ENCODE results near the gene RMND1. TPM values are rescaled to one million over a fixed set of nuclear protein-coding genes. Genes with fewer than 3 reads are reported as not detected.
A peak's percentile ranks its signal among the peaks of the same experiment; 100 is the strongest.

Gene RMND1
- total RNA-seq, 2 experiments from 2014 or later = 6.5 to 7.5 TPM

GRCh38 chr6:151392427-151392826 lies 59.5 kb downstream of the RMND1 start:
- Mint-ChIP-seq H3K4me1 (ENCODE audit: low read depth) (peaks cover 78% of the 10 kb centered on the region), H3K27ac (peak overlapping the region; percentile 98), H3K36me3 (ENCODE audit: low read depth) (peaks cover 39% of the 10 kb centered on the region), H3K4me3 (peak overlapping the region; percentile 99), H3K27me3 (peaks cover 4% of the 10 kb centered on the region), H3K9me3 (no peaks in the 10 kb centered on the region)
- TF ChIP-seq CTCF (IDR thresholded peaks at IDR 0.05) = no peak
- intact Hi-C loops (cut with DNase I, micrococcal nuclease) = loop anchor here in 1 of 2 experiments (2.0 kb wide), 1 partner anchor 14 kb away; no protein-coding TSS in a partner anchor
- ChIA-PET CTCF (interaction anchor here (0.9 to 5.2 kb wide), 3 partner anchors 14 to 58 kb away, joined by 3 to 33 read pairs (median 3); no protein-coding TSS in a partner anchor), POLR2A (interaction anchor here (2.0 to 4.2 kb wide), 3 partner anchors 13 to 59 kb away, joined by 7 to 31 read pairs (median 15); partner anchors contain the start of gene RMND1)
- Histone ChIP-seq H3K4me3 (ENCODE audit: low read length) (peak overlapping the region; percentile 66), H3K27ac (ENCODE audit: low read depth in 1 of 2, low read length in 2 of 2) (peak overlapping the region; percentile 58 to 99), H3K27me3 (ENCODE audit: control insufficient read depth in 1 of 2, insufficient read depth in 2 of 2, low read length in 2 of 2) (no peaks in the 10 kb centered on the region), H3K4me1 (ENCODE audit: insufficient read depth, low read length) (peaks cover 65% of the 10 kb centered on the region), H3K36me3 (ENCODE audit: insufficient read depth, low read length) (peaks cover 4% of the 10 kb centered on the region), H3K9me3 (ENCODE audit: control insufficient read depth in 1 of 2, insufficient read depth in 1 of 2, low read length in 2 of 2) (no peaks in the 10 kb centered on the region)
- ATAC-seq (ENCODE audit: poor library complexity) (no peak), DNase-seq (no peak)

GRCh38 chr6:151391471-151392413 lies 60.2 kb downstream of the RMND1 start, which contains the start of gene ZBTB2:
ZBTB2 (minus strand) TSS chr6:151391559; CDS start chr6:151373637, 17,922 bp downstream.
- Mint-ChIP-seq H3K27me3 (peaks cover 4% of the 10 kb centered on the region), H3K4me3 (peak within 1 kb of the TSS; percentile 99), H3K4me1 (ENCODE audit: low read depth) (peaks cover 78% of the 10 kb centered on the region), H3K9me3 (no peaks in the 10 kb centered on the region), H3K27ac (peak within 1 kb of the TSS; percentile 98), H3K36me3 (ENCODE audit: low read depth) (peaks cover 36% of the 10 kb centered on the region)
- Histone ChIP-seq H3K4me1 (ENCODE audit: insufficient read depth, low read length) (peaks cover 61% of the 10 kb centered on the region), H3K27ac (ENCODE audit: low read depth in 1 of 2, low read length in 2 of 2) (peak within 1 kb of the TSS; percentile 69 to 99), H3K27me3 (ENCODE audit: control insufficient read depth in 1 of 2, insufficient read depth in 2 of 2, low read length in 2 of 2) (no peaks in the 10 kb centered on the region), H3K36me3 (ENCODE audit: insufficient read depth, low read length) (no peaks in the 10 kb centered on the region), H3K9me3 (ENCODE audit: control insufficient read depth in 1 of 2, insufficient read depth in 1 of 2, low read length in 2 of 2) (no peaks in the 10 kb centered on the region), H3K4me3 (ENCODE audit: low read length) (peak within 1 kb of the TSS; percentile 66)
- ChIA-PET POLR2A (interaction anchor here (0.6 to 4.2 kb wide), 9 partner anchors 11 to 883 kb away, joined by 3 to 108 read pairs (median 19); partner anchors contain the start of gene RMND1), CTCF (interaction anchor here (1.3 to 5.2 kb wide), 2 partner anchors 14 kb away, joined by 4 to 33 read pairs; no protein-coding TSS in a partner anchor)
- no peak for TF ChIP-seq CTCF (IDR thresholded peaks at IDR 0.05)
- ATAC-seq (ENCODE audit: poor library complexity) (peak; percentile 16), DNase-seq (peak; percentile 42 to 88 (median 61))
- intact Hi-C loops (cut with DNase I, micrococcal nuclease) = loop anchor here in 1 of 2 experiments (2.0 kb wide), 1 partner anchor 15 kb away; no protein-coding TSS in a partner anchor

GRCh38 chr6:151390851-151391470 lies 61.0 kb downstream of the RMND1 start:
- Histone ChIP-seq H3K27ac (ENCODE audit: low read depth in 1 of 2, low read length in 2 of 2) (peak overlapping the region; percentile 69 to 99), H3K4me1 (ENCODE audit: insufficient read depth, low read length) (peaks cover 59% of the 10 kb centered on the region), H3K4me3 (ENCODE audit: low read length) (peak overlapping the region; percentile 66), H3K36me3 (ENCODE audit: insufficient read depth, low read length) (no peaks in the 10 kb centered on the region), H3K27me3 (ENCODE audit: control insufficient read depth in 1 of 2, insufficient read depth in 2 of 2, low read length in 2 of 2) (no peaks in the 10 kb centered on the region), H3K9me3 (ENCODE audit: control insufficient read depth in 1 of 2, insufficient read depth in 1 of 2, low read length in 2 of 2) (no peaks in the 10 kb centered on the region)
- no peak for TF ChIP-seq CTCF (IDR thresholded peaks at IDR 0.05)
- Mint-ChIP-seq H3K4me3 (peak overlapping the region; percentile 99), H3K27me3 (peaks cover 4% of the 10 kb centered on the region), H3K9me3 (no peaks in the 10 kb centered on the region), H3K36me3 (ENCODE audit: low read depth) (peaks cover 28% of the 10 kb centered on the region), H3K4me1 (ENCODE audit: low read depth) (peaks cover 75% of the 10 kb centered on the region), H3K27ac (peak overlapping the region; percentile 98)
- ChIA-PET CTCF (interaction anchor here (0.9 to 1.3 kb wide), 2 partner anchors 15 to 66 kb away, joined by 3 to 4 read pairs; no protein-coding TSS in a partner anchor), POLR2A (interaction anchor here (0.6 to 4.2 kb wide), 23 partner anchors 8 to 919 kb away, joined by 3 to 108 read pairs (median 7); partner anchors contain the start of gene RMND1)
- intact Hi-C loops (cut with DNase I, micrococcal nuclease) = loop anchor here (1.0 kb wide), 1 partner anchor 61 kb away; the partner anchor contains the start of gene RMND1 (in 2 of the 2)
- DNase-seq (peak in 13 of 14 experiments; percentile 74 to 92 (median 82)), ATAC-seq (ENCODE audit: poor library complexity) (peak; percentile 5)
